WI38 (cell line): ENCODE data around the gene DLAT.

ENCODE experiments used
- H3K4me3 ChIP-seq: 2 replicates; pipeline ENCODE4 v1.5.1; 2011; ENCODE audit warnings: low read depth, mild to moderate bottlenecking, control low read depth, low read length
- CTCF ChIP-seq: IDR thresholded peaks from 2 replicates; pipeline ENCODE4 v1.5.1; 2012; ENCODE audit warnings: low read depth, mild to moderate bottlenecking, control low read depth, low read length

The DLAT gene

GRCh38 chr11:112024773-112025678 lies at the start of gene DLAT:
DLAT (plus strand) TSS chr11:112025408; CDS start chr11:112025473, 65 bp downstream.
- H3K4me3 ChIP-seq: peak within 1 kb of the TSS; percentile 76
- TF ChIP-seq CTCF: no peak

GRCh38 chr11:111976119-111976766 lies 49.0 kb upstream of the DLAT start:
- TF ChIP-seq CTCF: no peak
- peak overlapping the region; percentile 32; the same call in 1 of the 2 replicates for H3K4me3 ChIP-seq

GRCh38 chr11:111976767-111977145 lies 48.5 kb upstream of the DLAT start:
- no peak for TF ChIP-seq CTCF
- H3K4me3 ChIP-seq: peak overlapping the region; percentile 32; the same call in 1 of the 2 replicates

GRCh38 chr11:111977146-111978027 lies 47.8 kb upstream of the DLAT start:
- no peak for TF ChIP-seq CTCF
- H3K4me3 ChIP-seq: peak overlapping the region; percentile 70

GRCh38 chr11:111978028-111978771 lies 47.0 kb upstream of the DLAT start:
- H3K4me3 ChIP-seq: peak overlapping the region; percentile 70
- no peak for TF ChIP-seq CTCF

GRCh38 chr11:111980062-111980461 lies 45.1 kb upstream of the DLAT start:
- no peak for TF ChIP-seq CTCF
- H3K4me3 ChIP-seq: no peak overlapping the region
